Stimulated activated CD4-positive, alpha-beta T cell treated with anti-CD3 and anti-CD28 coated beads, Interleukin-1b, Interleukin-23, amount 100 ng/mL, for 48 hours (primary cell): ENCODE measurements around the gene C19orf12.

Source experiments
- DNase-seq: peaks from one replicate; pipeline ENCODE4 v3.0.0-alpha.2; 2020

Gene C19orf12

GRCh38 chr19:29694669-29695627 is 20.1 kb downstream of the C19orf12 start:
- DNase-seq = peak; percentile 82

- DNase-seq = no peak
Observed at GRCh38 chr19:29694161-29694560, 20.9 kb downstream of the C19orf12 start.

DNA sequence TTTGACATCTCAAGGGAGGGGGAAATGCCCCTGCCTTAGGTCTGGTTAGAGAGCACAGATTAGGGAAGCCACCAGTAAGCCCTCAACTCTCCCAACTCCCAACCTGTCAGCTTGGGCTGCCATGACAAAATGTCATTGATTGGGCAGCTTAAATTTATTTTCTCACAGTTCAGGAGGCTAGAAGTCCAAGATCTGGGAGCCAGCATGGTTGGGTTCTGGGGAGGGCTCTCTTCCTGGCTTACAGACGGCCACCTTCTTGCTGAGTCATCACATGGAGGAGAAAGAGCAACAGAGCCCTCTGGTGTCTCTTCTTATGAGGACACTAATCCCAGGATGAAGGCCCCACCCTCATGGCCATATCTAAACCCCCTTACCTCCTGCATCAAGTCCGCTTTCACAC is 24.2 kb downstream of the C19orf12 start:
- peak; percentile 60 for DNase-seq

- no peak for DNase-seq
Observed at GRCh38 chr19:29687897-29688728, 26.9 kb downstream of the C19orf12 start.

DNA sequence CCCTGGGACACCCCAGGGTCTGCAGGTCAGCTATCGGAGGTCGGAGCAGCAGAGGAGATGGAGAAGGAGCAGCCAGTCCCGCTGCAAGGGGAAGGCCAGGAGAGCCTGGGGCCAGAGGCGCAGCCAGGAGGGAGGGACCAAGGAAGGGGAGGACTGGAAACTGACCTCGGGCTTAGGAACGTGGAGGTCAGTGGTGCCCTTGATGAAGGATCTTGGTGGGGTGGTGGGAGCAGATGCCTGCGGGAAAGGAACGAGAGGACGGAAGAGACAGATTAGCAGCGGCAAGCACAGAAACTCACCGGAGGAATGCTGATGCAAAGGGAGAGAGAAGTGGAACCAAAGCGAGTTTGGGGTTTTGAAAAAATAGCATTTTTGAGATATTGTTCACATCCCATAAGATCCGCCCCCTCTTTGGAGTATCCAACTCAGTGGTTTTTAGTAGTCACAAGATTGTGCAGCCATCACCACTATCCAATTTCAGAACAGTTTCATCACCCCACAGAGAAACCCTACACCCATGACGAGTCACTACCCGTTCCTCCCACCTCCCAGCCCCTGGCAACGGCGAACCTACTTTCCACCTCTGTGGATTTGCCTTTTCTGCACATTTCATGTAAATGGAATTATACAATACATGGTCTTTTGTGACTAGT is 27.7 kb downstream of the C19orf12 start:
- DNase-seq = peak; percentile 80

GRCh38 chr19:29686285-29686805 is 28.7 kb downstream of the C19orf12 start:
- DNase-seq = no peak

DNA sequence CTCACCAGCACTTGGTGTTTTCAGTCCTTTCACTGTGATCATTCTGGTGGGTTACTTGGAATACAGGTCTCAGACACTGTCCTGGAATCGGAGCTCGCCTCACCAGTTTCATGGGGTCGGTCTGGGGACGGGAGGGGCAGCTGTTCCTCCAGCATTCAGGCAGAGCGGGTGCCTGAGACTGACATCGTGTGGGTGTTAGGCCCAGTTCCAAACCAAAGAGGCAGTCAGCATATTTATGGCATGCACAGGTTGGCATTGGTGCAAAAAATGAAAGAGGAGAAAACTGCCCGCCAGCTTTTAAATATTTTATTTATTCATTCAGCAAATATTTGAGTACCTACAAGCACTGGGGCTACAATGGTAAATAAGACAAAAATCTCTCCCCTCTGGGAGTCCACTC is 29.7 kb downstream of the C19orf12 start:
- DNase-seq = no peak

- no peak for DNase-seq
Observed at GRCh38 chr19:29683009-29683408, 32.1 kb downstream of the C19orf12 start.

DNA sequence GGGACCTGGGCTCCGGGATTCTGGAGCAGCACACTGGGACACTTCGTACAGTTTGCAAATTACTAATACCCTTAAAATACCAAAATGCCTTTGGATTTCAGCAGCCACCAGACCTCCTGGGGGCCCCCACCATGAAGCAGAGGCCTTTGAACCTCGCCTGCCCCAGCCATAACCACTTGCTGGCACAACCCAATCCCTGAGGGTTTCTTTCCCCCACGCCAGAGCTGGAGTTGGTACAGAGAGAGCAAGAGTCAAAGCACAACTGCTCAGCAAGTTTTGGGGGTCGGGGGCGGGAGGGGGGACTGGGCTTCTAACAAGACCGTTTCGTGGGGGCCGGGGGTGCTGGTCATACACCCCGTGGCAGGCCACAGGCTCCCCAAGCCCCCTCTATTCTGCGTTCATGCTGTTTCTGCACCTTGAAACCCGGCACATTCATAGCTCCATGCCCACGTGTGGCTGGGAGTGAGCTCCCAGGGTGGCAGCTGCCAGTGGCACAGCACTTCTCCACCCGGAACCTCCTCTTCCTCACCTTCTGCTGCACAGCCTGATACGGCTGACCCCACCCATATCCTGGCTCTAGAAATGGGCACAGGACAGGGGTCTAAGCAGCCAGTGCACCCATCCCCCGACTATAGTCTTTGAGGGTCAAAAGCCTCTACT is 32.7 kb downstream of the C19orf12 start:
- no peak for DNase-seq

DNA sequence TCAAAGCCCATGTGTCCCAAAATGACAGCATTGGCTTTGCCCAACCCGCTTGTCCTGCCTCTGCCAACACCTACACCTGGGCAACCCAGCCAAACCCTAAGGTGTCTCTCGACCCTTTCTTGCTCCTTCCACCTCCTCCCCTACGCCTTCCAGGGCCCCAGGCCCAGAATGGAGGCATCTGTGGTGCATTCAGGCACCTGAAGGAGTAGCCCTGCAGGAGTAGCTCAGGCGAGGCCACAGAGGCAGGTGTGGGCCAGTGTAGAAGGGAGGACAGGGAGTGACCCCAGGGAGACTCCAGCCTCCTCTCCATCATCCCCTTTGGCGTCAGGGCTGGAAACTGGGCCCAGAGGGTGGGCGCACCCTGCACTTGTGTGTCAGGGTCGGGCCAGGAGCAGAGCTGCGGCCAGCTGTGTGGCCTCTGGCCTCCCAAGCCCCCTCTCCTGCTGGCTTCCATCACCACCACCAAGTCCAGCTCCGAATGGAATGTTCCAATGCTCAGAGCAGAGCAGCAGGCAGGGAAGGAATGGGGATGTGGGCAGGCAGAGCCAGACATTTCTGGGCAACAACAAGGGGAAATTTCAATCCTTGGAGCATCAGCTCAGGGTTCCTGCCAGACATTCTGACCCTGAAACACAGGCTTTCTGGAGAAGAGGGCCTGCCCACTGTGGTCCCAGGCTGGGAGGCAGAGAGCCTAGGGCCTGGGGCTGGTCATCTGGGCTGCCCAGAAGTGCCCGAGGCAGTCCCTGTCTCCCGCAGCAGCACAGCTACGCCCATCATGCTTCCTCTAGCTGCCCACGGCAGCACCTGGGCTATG is 33.4 kb downstream of the C19orf12 start:
- no peak for DNase-seq

DNA sequence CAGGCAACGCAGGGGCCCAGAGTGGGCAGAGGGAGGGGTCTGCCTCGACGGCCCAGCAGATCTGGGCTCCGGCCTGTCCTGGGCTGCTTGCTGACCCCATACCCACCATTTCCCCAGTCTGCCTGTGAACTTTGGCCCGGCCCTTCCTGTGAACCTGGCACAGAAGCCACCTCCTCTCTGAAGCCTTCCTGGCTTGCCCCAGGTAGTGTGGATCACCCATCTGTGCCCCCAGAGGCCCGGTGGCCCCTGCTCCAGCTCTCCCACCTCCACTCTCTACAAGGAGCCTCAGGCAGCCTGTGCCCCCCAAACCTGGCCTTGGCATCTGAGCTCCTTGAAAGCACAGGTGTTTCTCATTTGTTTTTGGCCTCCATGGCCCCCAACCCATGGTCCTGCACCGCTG is 34.1 kb downstream of the C19orf12 start:
- DNase-seq = no peak

DNA sequence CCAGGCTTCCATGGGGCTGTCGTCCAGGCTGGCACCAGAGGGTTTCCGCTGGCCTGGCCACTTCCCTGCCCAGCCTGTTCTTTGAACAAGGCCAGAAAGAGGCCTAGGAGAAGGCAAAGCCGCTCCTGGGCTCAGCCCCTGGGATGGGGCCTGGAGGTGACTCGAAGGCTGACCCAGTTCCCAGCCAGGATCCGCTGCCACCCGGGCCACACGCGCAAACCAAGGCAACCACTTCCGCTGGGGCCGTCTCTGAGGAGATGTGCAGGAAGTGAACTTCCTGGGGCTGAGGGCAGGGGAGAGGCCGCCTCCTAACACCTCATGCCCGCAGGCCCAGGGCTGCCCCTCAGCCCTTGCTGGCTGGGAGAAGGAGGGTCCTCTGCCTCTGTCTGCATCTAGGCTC is 34.6 kb downstream of the C19orf12 start:
- peak; percentile 87 for DNase-seq

- no peak for DNase-seq
Observed at GRCh38 chr19:29679598-29680210, 35.4 kb downstream of the C19orf12 start.

- no peak for DNase-seq
Observed at GRCh38 chr19:29678484-29679106, 36.5 kb downstream of the C19orf12 start.

DNA sequence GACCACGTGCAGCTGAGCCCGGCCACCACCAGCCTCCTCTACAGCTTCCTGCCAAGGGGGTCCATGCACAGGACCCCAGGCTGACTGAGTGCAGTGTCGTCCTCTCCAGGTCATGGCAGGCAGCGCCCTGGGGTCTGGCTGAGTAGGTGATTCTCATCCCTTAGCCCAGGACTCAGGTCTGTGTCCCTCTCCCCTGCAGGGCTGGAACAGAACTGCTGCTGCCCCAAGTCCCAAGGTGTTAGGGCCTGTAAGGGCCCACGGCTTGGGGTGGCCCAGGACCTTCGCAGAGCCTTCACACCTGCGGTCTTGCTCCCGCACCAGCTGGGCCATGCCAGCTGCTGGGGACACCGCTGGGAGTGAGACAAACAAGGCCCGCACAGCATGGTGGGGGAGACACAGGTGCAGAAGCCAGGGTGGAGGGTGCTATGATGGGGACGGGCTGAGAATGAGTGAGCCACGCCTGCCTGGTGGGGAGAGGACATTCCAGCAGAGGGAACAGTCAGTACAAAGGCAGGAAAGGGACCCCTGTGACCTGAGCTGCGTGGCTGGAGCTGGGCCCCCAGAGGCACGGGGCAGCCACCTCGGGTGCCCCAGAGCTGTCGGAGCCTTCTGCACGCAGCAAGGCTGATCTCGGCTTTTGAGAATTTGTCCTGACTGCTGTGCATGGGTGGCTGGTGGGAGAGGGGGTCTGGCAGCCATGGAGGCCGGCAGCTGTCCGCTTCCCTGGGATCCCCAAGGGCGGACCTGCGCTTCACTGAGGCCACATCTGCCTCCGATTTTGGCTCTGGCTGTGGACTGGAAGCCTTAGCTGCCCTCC is 37.9 kb downstream of the C19orf12 start:
- no peak for DNase-seq

GRCh38 chr19:29676586-29676985 is 38.5 kb downstream of the C19orf12 start:
- no peak for DNase-seq

- DNase-seq = no peak
Observed at GRCh38 chr19:29675650-29676186, 39.3 kb downstream of the C19orf12 start.

GRCh38 chr19:29675120-29675649 is 39.9 kb downstream of the C19orf12 start:
- no peak for DNase-seq
